Activated CD4-positive, alpha-beta T cell treated with anti-CD3 and anti-CD28 coated beads for 4 hours (primary cell): ENCODE measurements around the gene TNIP3.
"Not testable (repeated sequence)": the region's sequence is repeated elsewhere in the genome, so short reads cannot be mapped to it uniquely, and the experiment has no call there.

Source experiments
- DNase-seq, 2 donors: peaks; one replicate each; pipeline ENCODE4 v3.0.0-alpha.2; 2020

The TNIP3 gene

DNA sequence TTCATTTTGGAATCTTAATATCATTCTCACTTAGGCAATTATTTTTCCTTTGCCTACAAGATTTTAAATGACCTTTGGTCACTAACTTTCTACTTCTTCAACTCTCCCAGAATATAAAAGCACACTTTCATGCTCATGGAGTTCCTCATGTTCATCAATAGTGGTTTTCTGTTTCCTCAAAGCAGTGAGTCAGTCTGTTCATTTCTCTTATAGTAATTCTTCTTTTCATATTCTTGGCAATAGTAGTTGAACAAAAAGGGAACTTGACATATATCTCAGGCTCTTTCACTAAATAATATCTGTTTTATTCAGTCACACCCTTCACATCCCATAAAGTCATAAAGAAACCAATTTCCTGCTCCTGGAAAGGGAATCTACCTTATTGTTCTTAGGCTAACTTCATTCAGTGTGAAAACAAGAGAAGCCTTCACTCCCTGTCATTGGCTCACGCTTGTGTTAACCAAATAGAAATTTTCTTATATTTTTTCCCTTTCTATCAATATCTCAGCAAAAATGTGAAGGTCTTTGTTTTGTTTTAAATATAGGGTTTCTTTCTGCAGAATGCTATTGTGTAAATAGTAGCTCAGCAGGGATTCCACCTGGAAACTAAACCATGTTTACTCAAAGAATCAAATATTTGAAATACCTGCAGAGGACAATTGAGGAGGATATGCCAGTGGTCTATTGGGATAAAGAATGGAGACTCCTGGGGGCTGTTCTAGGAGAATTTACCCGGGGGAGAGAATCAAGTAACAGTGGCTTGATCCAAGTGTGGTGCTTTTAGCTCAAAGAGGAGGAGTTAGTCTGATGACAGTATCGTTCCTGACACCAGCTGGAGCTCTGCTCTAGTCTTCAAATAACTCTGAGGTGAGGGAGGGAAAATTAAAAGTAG lies 13.4 kb upstream of the TNIP3 start:
- DNase-seq, result no peak

DNA sequence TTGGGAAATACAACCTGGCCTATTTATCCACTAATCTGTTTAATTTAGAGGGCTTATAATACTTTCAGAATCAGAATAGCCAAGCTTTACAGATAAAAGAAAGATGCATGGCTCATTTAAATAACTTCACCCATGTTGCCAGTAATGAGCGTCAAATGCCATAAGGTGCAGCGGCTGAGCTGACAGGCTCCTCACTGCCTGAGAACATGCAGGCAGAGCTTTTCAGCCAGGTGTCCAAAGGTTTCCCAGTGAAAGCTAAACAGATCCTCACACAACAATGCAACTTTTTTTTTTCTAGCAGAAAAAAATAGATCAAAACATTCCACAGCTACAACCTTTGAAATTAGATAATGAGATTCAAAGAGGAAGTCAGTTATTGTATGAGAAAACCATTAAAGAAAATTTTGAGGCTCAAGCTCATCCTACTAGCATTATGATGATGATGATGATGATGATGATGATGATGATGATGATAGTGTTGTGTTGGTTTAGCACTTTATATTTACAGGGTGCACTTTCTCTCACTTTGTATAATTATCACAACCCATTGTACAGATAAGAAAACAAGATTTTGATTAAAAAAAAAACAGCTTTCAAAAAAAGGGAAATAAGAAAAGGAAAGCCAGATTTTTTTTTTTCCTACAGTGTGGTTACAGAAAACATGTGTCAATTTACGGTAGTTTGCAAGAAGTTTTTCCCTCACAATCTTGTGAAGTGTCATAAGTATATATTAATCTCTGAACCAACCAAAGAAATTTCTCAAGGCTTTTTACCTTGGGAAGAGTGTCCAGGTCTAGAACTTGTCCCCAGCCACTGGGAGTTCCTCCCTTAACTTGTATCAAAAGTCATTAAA lies 12.2 kb upstream of the TNIP3 start:
- DNase-seq, result no peak

DNA sequence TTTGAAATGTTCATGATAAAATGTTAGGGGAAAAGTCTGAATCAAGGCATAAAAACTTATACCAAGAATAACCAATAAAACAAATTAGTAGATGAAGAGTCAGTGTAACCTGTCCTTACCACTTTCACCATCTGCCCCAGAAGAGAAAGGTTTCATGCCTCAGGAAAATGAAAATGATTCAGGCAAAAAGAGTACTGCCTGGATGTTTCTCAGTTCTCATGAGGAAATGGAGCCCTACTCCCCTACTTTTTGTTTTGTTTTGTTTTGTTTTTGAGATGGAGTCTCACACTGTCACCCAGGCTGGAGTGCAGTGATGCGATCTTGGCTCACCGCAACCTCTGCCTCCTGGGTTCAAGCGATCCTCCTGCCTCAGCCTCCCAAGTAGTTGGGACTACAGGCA lies 7.4 kb upstream of the TNIP3 start:
- not testable (repeated sequence) for DNase-seq

DNA sequence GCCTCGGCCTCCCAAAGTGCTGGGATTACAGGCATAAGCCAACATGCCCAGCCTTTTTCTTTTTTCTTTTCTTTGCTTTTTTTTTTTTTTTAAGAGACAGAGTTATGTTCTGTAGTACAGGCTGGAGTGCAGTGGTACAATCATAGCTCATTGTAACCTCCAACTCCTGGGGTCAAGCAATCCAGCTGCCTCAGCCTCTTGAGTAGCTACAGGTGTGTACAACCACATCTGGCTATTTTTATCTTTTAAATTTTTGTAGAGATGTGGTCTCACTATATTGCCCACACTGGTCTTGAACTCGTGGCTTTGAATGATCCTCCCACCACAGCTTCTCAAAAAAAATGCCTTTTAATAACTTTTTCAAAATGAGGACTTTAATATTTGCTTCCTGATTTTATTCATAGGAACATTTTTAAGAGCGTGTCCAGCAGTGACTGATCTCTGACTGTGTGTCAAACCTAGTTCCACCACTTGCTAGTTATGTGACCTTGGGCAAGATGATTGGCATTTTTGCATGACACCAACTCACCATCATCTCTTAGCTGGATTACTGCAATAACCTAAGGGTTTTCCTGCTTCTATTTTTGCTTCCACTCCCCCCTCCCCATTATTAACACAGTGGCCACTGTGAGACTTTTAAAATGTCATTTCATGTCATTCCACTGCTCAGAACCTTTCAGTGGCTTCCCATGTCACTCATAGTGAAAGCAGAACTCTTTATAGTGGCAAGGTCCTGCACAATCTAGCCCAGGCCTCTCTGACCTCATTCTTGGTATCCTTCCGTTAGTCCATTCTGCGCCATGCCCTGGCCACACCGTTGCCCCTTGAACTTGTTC lies 4.5 kb upstream of the TNIP3 start:
- DNase-seq, result no peak

DNA sequence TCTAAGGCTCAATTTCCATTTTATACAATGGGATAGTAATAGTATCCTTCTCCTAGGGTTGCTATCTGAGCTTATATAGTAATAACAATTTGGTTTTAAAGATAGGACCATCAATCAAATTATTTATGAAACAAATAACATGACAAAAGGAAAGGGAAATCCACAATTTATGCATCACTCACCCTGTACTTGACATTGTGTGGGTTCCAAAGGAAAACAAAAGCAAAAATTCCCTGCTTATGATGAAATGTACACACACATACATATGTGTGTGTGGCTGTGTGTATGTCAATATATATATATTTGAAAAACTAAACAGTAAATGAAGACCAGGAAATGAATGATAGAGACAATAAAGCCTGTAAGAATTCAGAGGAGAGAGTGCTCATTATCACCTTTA lies 2.9 kb upstream of the TNIP3 start:
- DNase-seq, result no peak

DNA sequence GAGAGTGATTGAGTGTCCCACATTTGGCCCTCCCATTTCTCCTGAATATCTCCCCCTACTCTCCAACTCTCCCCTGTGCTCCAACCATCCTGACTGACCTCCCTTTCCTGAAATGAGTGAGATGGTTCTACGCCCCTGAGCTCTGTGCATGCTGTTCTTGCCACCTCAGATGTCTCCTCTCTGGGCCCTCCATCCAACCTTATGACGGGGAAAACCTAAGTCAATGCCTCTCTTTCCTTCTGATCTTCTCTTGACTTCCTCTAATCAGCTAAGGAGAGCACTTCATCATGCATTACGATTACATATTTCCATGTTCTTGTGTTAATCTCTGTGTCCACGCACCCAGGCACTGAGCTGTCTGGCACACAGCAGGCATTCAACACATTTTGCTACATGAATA lies 1.1 kb upstream of the TNIP3 start:
- DNase-seq, result no peak

DNA sequence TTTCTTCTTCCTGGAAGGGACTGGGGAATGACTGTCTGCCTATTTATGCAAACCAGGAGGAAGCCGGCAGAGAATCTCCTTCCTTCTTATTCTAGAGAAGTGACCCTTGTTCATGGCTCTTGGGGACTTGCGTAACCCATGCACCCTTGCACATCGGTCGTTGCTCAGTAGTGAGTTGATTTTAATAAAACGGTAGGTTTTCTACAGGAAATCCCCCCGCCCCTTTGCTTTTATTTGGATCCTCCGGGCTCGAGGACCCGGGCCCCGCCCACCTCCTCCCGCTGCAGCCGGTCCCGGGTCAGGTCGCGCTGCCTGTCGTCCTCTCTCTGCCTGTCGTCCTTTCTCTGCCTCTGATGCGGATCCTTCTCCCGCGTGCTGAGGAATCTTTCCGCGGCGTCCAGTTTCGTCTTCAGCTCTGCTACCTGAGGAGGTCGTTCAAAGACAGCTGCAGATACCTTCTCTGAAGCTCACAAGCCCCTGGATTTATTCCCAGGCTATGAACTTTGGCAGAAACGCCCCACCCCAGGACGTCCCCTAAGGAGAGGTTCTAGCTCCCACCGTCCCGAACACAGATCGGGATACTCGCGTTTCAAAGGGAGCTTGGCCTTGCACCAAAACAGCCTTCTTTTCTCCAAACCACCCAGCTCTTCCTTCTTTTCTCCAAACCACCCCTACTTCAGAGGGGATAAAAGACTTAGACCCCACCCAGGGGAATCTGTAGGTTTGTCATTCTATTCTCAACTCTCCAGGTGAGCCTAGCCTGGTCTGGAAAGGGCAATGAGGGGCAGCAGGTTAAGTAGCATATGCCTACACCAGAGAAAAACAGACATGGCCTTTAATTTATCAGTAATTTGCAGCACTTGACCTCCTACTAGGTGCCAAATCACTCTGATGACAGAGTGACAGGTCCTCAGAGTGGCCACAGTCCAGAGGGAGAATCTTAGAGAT lies 7.0 kb downstream of the TNIP3 start:
- peak; percentile 18 to 31 for DNase-seq

DNA sequence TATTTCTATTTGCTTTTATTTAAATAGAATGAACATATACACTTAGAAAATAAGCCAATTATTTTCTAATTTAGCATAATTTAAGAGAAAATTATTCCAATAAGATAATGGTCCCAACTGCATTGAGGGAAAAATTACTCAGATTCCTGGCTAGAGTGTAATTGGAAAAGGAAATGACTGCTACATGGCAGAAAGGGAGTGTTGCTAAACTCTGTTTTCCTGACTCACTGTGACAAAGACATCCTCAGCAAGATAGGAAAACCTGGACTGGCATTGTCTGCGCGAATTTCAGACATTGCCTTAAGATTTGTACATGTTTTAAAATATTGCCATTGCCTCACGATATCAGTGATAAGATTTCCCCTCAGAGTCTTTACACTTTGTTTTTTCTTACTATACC lies 8.2 kb downstream of the TNIP3 start:
- no peak for DNase-seq

DNA sequence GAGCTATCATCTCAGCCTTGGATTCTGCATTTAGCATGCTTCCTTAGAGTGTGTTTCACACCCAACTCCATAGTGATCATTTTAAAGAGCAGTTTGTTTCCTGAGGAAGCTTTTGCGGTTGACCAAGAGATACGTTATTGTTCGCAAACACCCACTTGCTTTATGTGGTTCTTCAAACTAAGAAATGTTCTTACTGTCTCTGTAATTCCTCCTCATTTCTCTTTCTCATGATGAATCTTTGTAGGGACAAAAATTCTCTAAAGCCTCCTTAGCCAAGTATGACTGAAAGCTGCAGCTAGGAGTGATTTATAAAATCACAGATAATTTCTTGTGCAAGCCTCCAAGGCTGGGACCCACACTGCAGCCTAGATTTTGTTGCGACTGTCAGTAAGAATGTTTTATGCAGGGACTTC lies 10.0 kb downstream of the TNIP3 start:
- peak in 1 of 2 donors; percentile 9 for DNase-seq

DNA sequence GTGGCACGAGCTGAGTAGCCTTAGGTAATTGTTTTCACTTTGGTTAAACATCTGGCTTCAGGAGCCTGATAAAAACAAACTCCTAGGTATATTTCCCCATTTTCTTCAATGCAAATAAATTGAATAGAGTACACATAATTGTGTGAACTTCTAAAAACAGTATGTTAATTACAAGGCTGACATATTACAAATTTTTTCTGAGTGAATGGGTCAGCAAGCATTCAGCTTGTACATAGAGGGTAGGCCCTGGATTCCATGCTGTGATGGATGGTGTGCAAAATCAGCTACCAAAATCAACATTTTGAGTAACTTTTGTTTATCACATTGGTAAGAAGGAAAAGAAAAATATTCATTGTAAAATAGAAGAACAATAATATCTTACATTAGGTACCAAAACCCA lies 12.2 kb downstream of the TNIP3 start:
- DNase-seq, result no peak

DNA sequence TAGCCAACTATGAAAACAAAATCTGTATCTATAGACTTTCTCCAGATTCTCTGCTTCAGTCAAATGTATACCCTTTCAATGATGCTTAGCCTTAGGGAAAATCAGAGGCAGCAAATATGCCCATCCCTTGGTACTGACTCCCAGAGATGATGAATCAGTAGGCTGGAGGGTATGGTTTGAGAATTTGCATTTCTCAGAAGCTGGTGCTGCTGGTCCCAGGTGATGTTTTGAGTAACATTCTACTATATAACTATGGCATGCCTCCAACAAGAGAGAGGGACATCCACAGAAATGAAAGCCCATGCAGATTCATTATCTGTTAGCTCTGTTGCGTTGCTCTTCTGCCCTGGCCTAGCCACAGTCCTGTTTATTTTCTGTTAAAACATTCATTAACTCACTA lies 13.6 kb downstream of the TNIP3 start:
- DNase-seq, result no peak

DNA sequence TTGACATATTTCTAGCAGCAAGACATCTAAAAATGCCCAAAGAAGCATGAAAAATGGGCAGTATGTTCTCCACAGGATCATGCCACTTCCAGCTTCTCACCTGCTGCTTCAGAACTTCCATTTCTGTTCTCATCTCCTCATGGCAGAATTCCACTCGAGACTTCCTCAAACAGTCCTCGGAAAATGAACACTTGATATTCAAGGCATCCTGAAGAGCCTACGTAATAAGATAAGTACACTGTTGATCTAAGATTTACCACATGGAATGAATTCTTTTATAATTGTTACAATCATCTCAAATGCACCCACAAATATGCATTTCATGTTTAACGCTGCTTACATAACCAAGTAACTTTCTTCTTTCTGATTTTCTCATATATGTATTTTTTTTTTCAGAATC lies 14.1 kb downstream of the TNIP3 start:
- DNase-seq, result no peak

DNA sequence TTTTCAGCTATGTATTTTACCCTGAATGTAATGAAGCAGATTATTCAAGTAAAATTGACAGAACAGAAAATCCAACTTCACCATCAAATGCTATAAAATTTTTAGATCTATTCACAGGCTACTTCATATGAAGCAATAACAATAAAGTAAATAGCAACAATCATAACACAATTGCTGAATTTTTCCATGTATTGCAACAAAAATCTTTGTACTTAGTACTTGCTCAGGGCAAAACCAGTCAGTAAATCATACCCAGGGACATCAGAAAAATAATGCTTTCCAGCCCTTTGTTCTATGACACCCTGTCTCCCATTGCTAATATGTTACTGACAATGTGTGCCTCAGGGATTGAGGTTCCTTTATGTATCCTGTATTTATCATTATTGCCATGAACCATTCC lies 15.5 kb downstream of the TNIP3 start:
- no peak for DNase-seq

DNA sequence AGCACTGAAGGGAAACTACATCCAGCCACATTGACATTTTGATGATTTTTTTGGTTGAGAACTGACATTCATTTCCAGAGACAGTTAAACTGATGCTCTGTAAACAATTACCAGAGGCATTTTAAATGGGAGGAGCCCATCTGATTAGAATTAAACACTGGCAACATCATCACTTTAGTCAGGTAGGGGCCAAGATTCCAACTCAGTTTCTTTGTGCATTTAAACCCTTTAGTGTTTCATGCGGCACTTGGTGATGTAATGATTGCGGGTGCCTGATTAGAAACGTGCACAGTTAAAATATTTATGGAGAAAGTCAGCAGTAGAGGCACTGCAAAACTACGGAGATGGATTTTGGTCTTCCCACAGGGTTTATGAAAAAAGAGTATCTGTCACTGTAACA lies 16.1 kb downstream of the TNIP3 start:
- no peak for DNase-seq

DNA sequence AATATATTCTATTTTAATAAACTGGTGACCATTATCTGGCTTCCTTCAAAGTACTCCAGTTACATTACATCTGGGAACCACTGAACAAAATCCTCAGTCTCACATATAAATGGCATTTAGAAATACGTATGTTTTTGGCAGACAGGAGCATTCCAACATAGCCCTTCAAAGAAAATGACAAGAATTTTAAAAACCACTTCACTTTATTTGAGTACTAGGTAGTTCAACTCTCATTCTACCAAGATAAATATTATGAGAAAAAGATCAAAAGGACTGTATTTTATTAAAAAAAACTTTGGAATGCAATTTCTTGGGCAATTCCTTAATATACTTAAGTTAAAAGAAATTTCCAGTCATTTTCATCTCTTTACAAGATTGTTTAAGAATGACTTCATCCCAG lies 17.6 kb downstream of the TNIP3 start:
- DNase-seq, result no peak

DNA sequence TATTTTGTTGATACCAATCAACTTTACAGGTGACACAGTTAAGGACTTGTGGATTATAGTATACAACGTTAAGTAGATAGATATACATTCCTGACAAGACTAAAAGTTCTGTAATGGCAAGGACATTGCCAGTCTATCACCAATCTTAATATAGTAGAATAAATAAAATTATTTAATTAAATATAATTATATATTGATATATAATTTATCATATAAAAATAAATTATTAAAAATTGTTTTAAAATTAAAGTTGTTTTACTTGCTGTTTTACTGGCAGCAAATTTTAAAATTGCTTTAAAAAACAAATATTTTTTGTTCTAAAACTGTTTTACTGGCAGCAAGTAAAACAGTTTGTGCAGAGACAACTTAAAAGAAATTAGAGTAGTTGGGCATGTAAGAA lies 18.7 kb downstream of the TNIP3 start:
- DNase-seq, result no peak

DNA sequence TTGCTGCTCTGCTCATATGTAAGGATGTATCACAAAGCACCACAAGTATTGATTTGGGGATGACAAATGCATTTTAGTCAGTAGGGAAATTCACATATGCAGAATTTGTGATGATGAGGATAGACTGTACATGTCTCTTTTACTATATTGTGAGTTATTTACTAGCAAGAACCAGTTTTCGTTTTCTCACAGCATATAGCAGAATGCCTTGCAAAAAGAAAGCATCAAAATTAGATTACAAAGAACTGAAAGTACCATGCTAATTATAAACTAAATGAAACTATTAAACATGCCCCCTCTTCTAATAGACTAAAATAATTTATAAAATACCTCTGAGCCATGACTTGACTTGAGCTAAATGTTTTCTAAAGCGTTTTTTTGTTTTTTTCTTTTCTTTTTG lies 20.1 kb downstream of the TNIP3 start:
- DNase-seq, result no peak

DNA sequence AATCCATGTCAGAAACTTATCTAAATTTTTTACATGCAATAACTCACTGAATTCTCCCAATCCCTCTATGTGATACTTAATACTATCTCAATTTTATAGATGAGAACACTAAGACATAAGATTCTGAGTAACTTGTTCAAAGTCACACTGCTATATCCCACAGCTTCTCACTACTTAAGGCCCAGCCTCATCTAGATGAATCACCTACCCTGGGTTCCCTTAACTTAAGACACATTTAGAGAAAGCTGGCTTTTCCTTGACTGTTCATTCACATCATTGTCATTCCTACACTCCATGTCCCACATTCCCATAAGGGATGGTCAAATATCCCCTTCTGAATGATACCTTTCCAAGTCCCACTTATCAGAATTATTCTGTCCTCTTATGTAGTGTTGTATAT lies 21.0 kb downstream of the TNIP3 start:
- no peak for DNase-seq

DNA sequence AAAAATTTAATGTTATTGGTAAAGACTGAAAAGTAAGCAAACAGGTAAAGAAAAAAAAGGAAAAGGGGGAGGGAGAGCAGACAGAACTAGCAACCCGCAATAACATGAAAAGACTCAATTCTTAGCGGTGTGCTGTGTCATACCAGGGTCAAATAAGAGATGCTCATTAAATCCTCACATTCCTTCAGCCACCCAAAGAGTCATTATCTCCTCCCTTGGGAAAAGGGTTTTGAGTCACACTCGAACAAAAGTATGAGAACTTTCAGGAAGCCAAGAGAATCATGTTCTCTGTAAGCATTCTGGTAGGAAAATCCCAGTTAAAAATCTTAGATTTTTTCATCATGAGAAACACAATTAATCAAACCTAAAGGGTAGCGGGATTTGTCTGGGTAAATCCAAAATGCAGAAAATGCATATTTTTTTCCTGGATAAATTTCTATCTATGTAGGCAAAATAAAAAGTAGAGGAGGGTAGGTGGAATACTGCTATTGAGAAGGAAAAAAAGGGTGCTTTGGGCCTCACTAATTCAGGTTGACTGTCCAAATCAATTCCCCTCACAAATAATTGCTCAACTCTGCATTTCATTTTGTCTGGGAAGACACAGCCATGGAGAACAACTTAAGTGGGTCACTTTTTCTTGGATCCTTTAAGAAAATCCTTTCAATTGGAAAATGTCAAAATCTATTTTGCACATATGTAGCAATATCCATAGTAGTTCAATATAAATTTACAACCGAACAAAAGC lies 23.2 kb downstream of the TNIP3 start:
- DNase-seq, result no peak

DNA sequence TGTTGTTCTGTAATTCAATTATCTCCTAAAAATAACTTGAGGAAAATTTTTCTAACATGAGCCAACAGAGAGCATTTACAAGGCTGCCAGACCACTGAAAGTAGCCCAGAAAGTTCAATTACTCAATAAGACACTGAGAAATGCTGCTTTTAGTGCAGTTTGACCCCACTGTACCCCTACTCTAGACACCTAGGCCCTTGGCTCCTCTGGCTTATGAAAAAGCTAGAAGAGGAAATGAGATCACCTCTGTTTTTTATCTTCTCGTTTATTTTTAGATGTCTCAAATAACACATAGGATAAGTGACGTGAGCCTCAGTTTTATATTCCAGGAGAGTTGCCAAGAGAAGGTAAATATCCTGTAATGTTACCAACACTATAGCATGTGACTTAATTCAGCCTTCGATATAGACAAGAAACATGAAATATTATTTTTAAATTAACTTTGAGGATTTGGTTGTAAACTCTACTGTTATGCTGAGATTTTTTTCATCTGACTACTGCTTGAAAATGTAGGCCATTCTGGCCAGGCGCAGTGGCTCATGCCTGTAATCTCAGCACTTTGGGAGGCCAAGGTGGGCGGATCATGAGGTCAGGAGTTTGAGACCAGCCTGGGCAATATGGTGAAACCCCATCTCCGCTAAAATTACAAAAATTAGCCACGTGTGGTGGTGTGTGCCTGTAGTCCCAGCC lies 24.4 kb downstream of the TNIP3 start:
- DNase-seq, result no peak
